CD4-positive, alpha-beta T cell treated with Interleukin-10 for 1 hour (primary cell): ENCODE measurements around the gene ITGA1.
"Not testable (repeated sequence)": the region's sequence is repeated elsewhere in the genome, so short reads cannot be mapped to it uniquely, and the experiment has no call there.

Experiments
- DNase-seq: peaks from one replicate; pipeline ENCODE4 v3.0.0-alpha.2; 2020

The ITGA1 gene

GRCh38 chr5:52909192-52909591, 121.5 kb downstream of the ITGA1 start:
- no peak for DNase-seq

- DNase-seq: no peak
Measured at GRCh38 chr5:52910071-52910470, 122.4 kb downstream of the ITGA1 start.

GRCh38 chr5:52915176-52915875, 127.6 kb downstream of the ITGA1 start:
- DNase-seq: peak; percentile 78

- no peak for DNase-seq
Measured at GRCh38 chr5:52920929-52921328, 133.2 kb downstream of the ITGA1 start.

GRCh38 chr5:52922384-52922783, 134.7 kb downstream of the ITGA1 start:
- DNase-seq: no peak

GRCh38 chr5:52924456-52924855, 136.7 kb downstream of the ITGA1 start:
- DNase-seq: no peak

- no peak for DNase-seq
Measured at GRCh38 chr5:52925001-52925400, 137.3 kb downstream of the ITGA1 start.

- no peak for DNase-seq
Measured at GRCh38 chr5:52928689-52929088, 141.0 kb downstream of the ITGA1 start.

GRCh38 chr5:52938226-52938625, 150.5 kb downstream of the ITGA1 start:
- no peak for DNase-seq

GRCh38 chr5:52943285-52943684, 155.6 kb downstream of the ITGA1 start:
- DNase-seq: no peak

- no peak for DNase-seq
Measured at GRCh38 chr5:52943808-52944207, 156.1 kb downstream of the ITGA1 start.

- peak; percentile 3 for DNase-seq
Measured at GRCh38 chr5:52945040-52945439, 157.3 kb downstream of the ITGA1 start.

- no peak for DNase-seq
Measured at GRCh38 chr5:52947208-52947607, 159.5 kb downstream of the ITGA1 start.

- no peak for DNase-seq
Measured at GRCh38 chr5:52947851-52948250, 160.1 kb downstream of the ITGA1 start.

- DNase-seq: peak; percentile 79
Measured at GRCh38 chr5:52948418-52949076, 160.8 kb downstream of the ITGA1 start.

- no peak for DNase-seq
Measured at GRCh38 chr5:52950686-52951085, 163.0 kb downstream of the ITGA1 start.

GRCh38 chr5:52952483-52952882, 164.8 kb downstream of the ITGA1 start:
- no peak for DNase-seq

- DNase-seq: no peak
Measured at GRCh38 chr5:52956014-52956413, 168.3 kb downstream of the ITGA1 start.

GRCh38 chr5:52956915-52957747, 169.4 kb downstream of the ITGA1 start:
- DNase-seq: no peak

- no peak for DNase-seq
Measured at GRCh38 chr5:52961274-52961681, 173.6 kb downstream of the ITGA1 start.

- no peak for DNase-seq
Measured at GRCh38 chr5:52963636-52964035, 175.9 kb downstream of the ITGA1 start.

GRCh38 chr5:52964138-52964537, 176.4 kb downstream of the ITGA1 start:
- no peak for DNase-seq

- DNase-seq: not testable (repeated sequence)
Measured at GRCh38 chr5:52976157-52976556, 188.4 kb downstream of the ITGA1 start.
